HG03280 (cell line): ENCODE measurements around the gene DGKZ.

ENCODE experiments used
- ATAC-seq: cut with Tn5 transposase; IDR thresholded peaks from one replicate; pipeline ENCODE4 v1.9.1; 2021; ENCODE audit warnings: mild to moderate bottlenecking, moderate library complexity; ENCODE audit not compliant: unreplicated experiment

DGKZ gene

GRCh38 chr11:46326813-46327416 lies 20.3 kb upstream of the DGKZ start:
- no peak for ATAC-seq

- ATAC-seq, result no peak
Observed at GRCh38 chr11:46327829-46328228, 19.4 kb upstream of the DGKZ start.

- ATAC-seq, result no peak
Observed at GRCh38 chr11:46330154-46330553, 17.1 kb upstream of the DGKZ start.

- no peak for ATAC-seq
Observed at GRCh38 chr11:46330563-46331281, 16.5 kb upstream of the DGKZ start.

GRCh38 chr11:46331282-46331984 lies 15.8 kb upstream of the DGKZ start:
- ATAC-seq, result no peak

- no peak for ATAC-seq
Observed at GRCh38 chr11:46332093-46332567, 15.1 kb upstream of the DGKZ start.

- ATAC-seq, result no peak
Observed at GRCh38 chr11:46332568-46333393, 14.5 kb upstream of the DGKZ start.

- no peak for ATAC-seq
Observed at GRCh38 chr11:46333394-46333947, 13.8 kb upstream of the DGKZ start.

GRCh38 chr11:46334211-46334610 lies 13.1 kb upstream of the DGKZ start:
- ATAC-seq, result no peak

- ATAC-seq, result no peak
Observed at GRCh38 chr11:46335271-46335670, 12.0 kb upstream of the DGKZ start.

GRCh38 chr11:46335890-46336562 lies 11.2 kb upstream of the DGKZ start:
- no peak for ATAC-seq

GRCh38 chr11:46336563-46337180 lies 10.6 kb upstream of the DGKZ start:
- ATAC-seq, result no peak

GRCh38 chr11:46337626-46338345 lies 9.5 kb upstream of the DGKZ start:
- no peak for ATAC-seq

- ATAC-seq, result no peak
Observed at GRCh38 chr11:46338636-46338987, 8.7 kb upstream of the DGKZ start.

GRCh38 chr11:46338988-46339666 lies 8.1 kb upstream of the DGKZ start:
- no peak for ATAC-seq

- no peak for ATAC-seq
Observed at GRCh38 chr11:46339816-46340215, 7.4 kb upstream of the DGKZ start.

GRCh38 chr11:46341454-46341853 lies 5.8 kb upstream of the DGKZ start:
- no peak for ATAC-seq

GRCh38 chr11:46342239-46342638 lies 5.0 kb upstream of the DGKZ start:
- ATAC-seq, result no peak

- ATAC-seq, result no peak
Observed at GRCh38 chr11:46343520-46343919, 3.7 kb upstream of the DGKZ start.
